HepG2 (cell line): ENCODE data around the gene HDDC3. TPM values are rescaled to one million over a fixed set of nuclear protein-coding genes. Genes with fewer than 3 reads are reported as not detected.
A peak's percentile ranks its signal among the peaks of the same experiment; 100 is the strongest.

ENCODE experiments used
- AKAP8 ChIP-seq: sonication (generic); formaldehyde crosslinking; IDR thresholded peaks from 2 replicates; pipeline ENCODE4 v1.5.1; 2020; ENCODE audit warnings: mild to moderate bottlenecking, missing genetic modification reagents
- FOXO1 ChIP-seq: sonication (generic); formaldehyde crosslinking; IDR thresholded peaks from 2 replicates; pipeline ENCODE4 v1.4.0; 2020; ENCODE audit warnings: missing genetic modification reagents
- GATAD1 ChIP-seq: IDR thresholded peaks from 2 replicates; pipeline ENCODE4 v1.6.1; 2016; ENCODE audit warnings: missing genetic modification reagents, missing compliant biosample characterization
- KAT7 ChIP-seq: IDR thresholded peaks from 2 replicates; pipeline ENCODE4 v1.6.1; 2018; ENCODE audit warnings: borderline replicate concordance, missing compliant biosample characterization
- NFIB ChIP-seq: sonication (generic); formaldehyde crosslinking; IDR thresholded peaks from 2 replicates; pipeline ENCODE4 v1.9.0; 2021; ENCODE audit warnings: missing genetic modification reagents, mild to moderate bottlenecking, borderline replicate concordance
- PAX8 ChIP-seq: sonication (generic); formaldehyde crosslinking; IDR thresholded peaks from 2 replicates; pipeline ENCODE4 v1.8.0; 2022; ENCODE audit warnings: mild to moderate bottlenecking, missing genetic modification reagents, borderline replicate concordance
- RXRA ChIP-seq: sonication (generic); formaldehyde crosslinking; IDR thresholded peaks from 2 replicates; pipeline ENCODE4 v1.5.1; 2020; ENCODE audit warnings: missing genetic modification reagents
- SP5 ChIP-seq: IDR thresholded peaks from 2 replicates; pipeline ENCODE4 v1.6.1; 2016; ENCODE audit warnings: low read depth, borderline replicate concordance
- SUZ12 ChIP-seq: fragments of 150-350 bp; IDR thresholded peaks from 2 replicates; pipeline ENCODE4 v1.6.1; 2014; ENCODE audit warnings: low read depth, low read length
- TARDBP ChIP-seq: sonication (generic); formaldehyde crosslinking; IDR thresholded peaks from 2 replicates; pipeline ENCODE4 v1.8.0; 2022; ENCODE audit warnings: mild to moderate bottlenecking, missing genetic modification reagents
- U2AF2 ChIP-seq: fragments of 200-400 bp; formaldehyde crosslinking; IDR thresholded peaks from 2 replicates; pipeline ENCODE4 v1.6.1; 2017; ENCODE audit warnings: low read depth, mild to moderate bottlenecking, low read length
- XRCC5 ChIP-seq: fragments of 200-400 bp; formaldehyde crosslinking; optimal IDR thresholded peaks from 2 replicates; pipeline ENCODE3; 2017; ENCODE audit warnings: mild to moderate bottlenecking, low read length
- ZFP90 ChIP-seq: sonication (generic); formaldehyde crosslinking; IDR thresholded peaks from 2 replicates; pipeline ENCODE4 v1.8.0; 2022; ENCODE audit warnings: missing genetic modification reagents, mild to moderate bottlenecking, inconsistent platforms, borderline replicate concordance
- ZMYM3 ChIP-seq: sonication (generic); formaldehyde crosslinking; IDR thresholded peaks from 2 replicates; pipeline ENCODE4 v1.5.1; 2020; ENCODE audit warnings: mild to moderate bottlenecking, missing genetic modification reagents
- ZNF263 ChIP-seq: sonication (generic); formaldehyde crosslinking; IDR thresholded peaks from 2 replicates; pipeline ENCODE4 v1.4.0; 2020; ENCODE audit warnings: missing genetic modification reagents
- ZNF781 ChIP-seq: sonication (generic); formaldehyde crosslinking; IDR thresholded peaks from 2 replicates; pipeline ENCODE4 v1.5.1; 2020; ENCODE audit warnings: borderline replicate concordance, mild to moderate bottlenecking, missing genetic modification reagents; ENCODE audit errors: not compliant biosample characterization
- polyA plus RNA-seq, 8 experiments: library from polyadenylated mRNA; depleted of rRNA in 3 of 8; stranded (reverse) in 7 of 8; unstranded in 1 of 8; fragments of >200 nt; fragmentation: Illumina TruSeq in 4 of 8; extraction: Trizol in 4 of 8; gene quantifications; 2 replicates each; pipeline versions ENCODE4 v1.2.1 to v1.2.3, GENCODE V29; 2011 to 2016; ENCODE audit warnings: low read depth in 4 of 8, missing spikeins in 1 of 8, mixed read lengths in 1 of 8; ENCODE audit not compliant: insufficient read depth in 1 of 8
- total RNA-seq, 5 experiments: library from RNA; depleted of rRNA; stranded (reverse); fragments of >200 nt; fragmentation: Illumina TruSeq; extraction: Trizol; gene quantifications; 2 replicates each; pipeline ENCODE4 v1.2.3, GENCODE V29; 2016; ENCODE audit warnings: low read depth in 1 of 5
- TF ChIP-seq, protein P1 (sequence below): IDR thresholded peaks from 2 replicates; pipeline ENCODE4 v1.6.1; 2016; ENCODE audit warnings: mild to moderate bottlenecking
- TF ChIP-seq, protein P2 (sequence below): sonication (generic); formaldehyde crosslinking; IDR thresholded peaks from 2 replicates; pipeline ENCODE4 v1.5.1; 2020; ENCODE audit warnings: mild to moderate bottlenecking, missing genetic modification reagents, borderline replicate concordance
- TF ChIP-seq, protein P3 (sequence below): sonication (generic); formaldehyde crosslinking; IDR thresholded peaks from 2 replicates; pipeline ENCODE4 v1.4.0; 2020; ENCODE audit warnings: mild to moderate bottlenecking, missing genetic modification reagents
- TF ChIP-seq, protein P4 (sequence below): sonication (generic); formaldehyde crosslinking; IDR thresholded peaks from 2 replicates; pipeline ENCODE4 v1.8.1; 2023; ENCODE audit warnings: mild to moderate bottlenecking, missing genetic modification reagents
- TF ChIP-seq, protein P5 (sequence below): sonication (generic); formaldehyde crosslinking; IDR thresholded peaks from 2 replicates; pipeline ENCODE4 v1.5.1; 2020; ENCODE audit warnings: mild to moderate bottlenecking, moderate library complexity, missing genetic modification reagents
- TF ChIP-seq, protein P6 (sequence below): IDR thresholded peaks from 2 replicates; pipeline ENCODE4 v1.6.1; 2016; ENCODE audit warnings: missing genetic modification reagents, missing compliant biosample characterization

The HDDC3 gene
- total and polyA plus RNA-seq, 2 of the 13 experiments (the other 11 are each of a cell fraction or from before 2014, with no cell fraction given), result 18.7 to 28.3 TPM

DNA sequence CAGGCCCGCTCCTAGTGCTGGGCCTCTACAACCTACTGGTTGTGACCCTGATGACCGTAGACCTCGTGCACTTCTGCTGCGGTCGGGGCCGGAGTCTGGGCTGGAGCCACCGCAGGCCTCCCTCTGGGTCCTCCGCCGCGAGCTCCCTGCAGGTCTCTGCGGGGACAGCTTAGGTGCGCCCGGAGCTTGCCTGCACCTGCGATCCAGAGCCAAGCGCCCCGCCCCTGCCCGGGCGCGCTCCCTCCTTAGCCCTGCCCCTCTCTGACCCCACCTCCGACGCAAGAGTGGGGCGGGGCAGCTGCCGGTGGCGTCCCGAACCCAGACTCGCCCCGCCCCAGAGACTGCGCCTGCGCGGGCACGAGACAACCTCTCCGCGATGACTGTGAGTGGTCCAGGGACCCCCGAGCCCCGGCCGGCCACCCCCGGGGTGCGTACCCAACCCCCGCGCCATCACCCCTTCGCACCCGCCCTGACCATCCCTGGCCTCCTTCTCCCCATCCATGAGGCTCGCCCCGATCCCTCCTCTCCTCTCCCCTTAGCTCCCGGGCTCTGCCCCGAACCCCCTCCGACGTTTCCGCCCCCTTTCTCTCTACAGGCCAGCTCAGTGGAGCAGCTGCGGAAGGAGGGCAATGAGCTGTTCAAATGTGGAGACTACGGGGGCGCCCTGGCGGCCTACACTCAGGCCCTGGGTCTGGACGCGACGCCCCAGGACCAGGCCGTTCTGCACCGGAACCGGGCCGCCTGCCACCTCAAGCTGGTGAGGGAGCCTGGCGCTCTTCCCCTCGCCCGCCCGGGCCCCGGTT lies 2.8 kb upstream of the HDDC3 start, which contains the start of gene UNC45A (continued):
- TF ChIP-seq SUZ12 (no peak), RXRA (no peak), XRCC5 (no peak), ZNF781 (CRISPR knock-in tag) (no peak), TARDBP (CRISPR knock-in tag) (no peak; the same call in 1 of the 2 replicates), KAT7 (CRISPR knock-in tag) (no peak), ZNF263 (no peak), PAX8 (CRISPR knock-in tag) (no peak), ZMYM3 (CRISPR knock-in tag) (no peak), FOXO1 (no peak), NFIB (CRISPR knock-in tag) (no peak), AKAP8 (CRISPR knock-in tag) (no peak), SP5 (CRISPR knock-in tag) (peak; percentile 84), U2AF2 (no peak), GATAD1 (CRISPR knock-in tag) (0 out of 2 replicates have a peak, but pooled peaks have one; percentile 29), ZFP90 (CRISPR knock-in tag) (no peak)
- TF ChIP-seq, protein P1, sequence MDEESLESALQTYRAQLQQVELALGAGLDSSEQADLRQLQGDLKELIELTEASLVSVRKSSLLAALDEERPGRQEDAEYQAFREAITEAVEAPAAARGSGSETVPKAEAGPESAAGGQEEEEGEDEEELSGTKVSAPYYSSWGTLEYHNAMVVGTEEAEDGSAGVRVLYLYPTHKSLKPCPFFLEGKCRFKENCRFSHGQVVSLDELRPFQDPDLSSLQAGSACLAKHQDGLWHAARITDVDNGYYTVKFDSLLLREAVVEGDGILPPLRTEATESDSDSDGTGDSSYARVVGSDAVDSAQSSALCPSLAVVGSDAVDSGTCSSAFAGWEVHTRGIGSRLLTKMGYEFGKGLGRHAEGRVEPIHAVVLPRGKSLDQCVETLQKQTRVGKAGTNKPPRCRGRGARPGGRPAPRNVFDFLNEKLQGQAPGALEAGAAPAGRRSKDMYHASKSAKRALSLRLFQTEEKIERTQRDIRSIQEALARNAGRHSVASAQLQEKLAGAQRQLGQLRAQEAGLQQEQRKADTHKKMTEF (CRISPR knock-in tag), result no peak
- TF ChIP-seq, protein P2, sequence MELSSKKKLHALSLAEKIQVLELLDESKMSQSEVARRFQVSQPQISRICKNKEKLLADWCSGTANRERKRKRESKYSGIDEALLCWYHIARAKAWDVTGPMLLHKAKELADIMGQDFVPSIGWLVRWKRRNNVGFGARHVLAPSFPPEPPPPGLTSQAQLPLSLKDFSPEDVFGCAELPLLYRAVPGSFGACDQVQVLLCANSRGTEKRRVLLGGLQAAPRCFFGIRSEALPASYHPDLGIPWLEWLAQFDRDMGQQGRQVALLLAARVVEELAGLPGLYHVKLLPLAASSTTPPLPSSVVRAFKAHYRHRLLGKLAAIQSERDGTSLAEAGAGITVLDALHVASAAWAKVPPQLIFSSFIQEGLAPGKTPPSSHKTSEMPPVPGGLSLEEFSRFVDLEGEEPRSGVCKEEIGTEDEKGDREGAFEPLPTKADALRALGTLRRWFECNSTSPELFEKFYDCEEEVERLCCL, result no peak
- TF ChIP-seq, protein P3, sequence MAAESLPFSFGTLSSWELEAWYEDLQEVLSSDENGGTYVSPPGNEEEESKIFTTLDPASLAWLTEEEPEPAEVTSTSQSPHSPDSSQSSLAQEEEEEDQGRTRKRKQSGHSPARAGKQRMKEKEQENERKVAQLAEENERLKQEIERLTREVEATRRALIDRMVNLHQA (CRISPR knock-in tag), result no peak
- TF ChIP-seq, protein P4, sequence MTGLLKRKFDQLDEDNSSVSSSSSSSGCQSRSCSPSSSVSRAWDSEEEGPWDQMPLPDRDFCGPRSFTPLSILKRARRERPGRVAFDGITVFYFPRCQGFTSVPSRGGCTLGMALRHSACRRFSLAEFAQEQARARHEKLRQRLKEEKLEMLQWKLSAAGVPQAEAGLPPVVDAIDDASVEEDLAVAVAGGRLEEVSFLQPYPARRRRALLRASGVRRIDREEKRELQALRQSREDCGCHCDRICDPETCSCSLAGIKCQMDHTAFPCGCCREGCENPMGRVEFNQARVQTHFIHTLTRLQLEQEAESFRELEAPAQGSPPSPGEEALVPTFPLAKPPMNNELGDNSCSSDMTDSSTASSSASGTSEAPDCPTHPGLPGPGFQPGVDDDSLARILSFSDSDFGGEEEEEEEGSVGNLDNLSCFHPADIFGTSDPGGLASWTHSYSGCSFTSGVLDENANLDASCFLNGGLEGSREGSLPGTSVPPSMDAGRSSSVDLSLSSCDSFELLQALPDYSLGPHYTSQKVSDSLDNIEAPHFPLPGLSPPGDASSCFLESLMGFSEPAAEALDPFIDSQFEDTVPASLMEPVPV (CRISPR knock-in tag), result no peak
- TF ChIP-seq, protein P5, sequence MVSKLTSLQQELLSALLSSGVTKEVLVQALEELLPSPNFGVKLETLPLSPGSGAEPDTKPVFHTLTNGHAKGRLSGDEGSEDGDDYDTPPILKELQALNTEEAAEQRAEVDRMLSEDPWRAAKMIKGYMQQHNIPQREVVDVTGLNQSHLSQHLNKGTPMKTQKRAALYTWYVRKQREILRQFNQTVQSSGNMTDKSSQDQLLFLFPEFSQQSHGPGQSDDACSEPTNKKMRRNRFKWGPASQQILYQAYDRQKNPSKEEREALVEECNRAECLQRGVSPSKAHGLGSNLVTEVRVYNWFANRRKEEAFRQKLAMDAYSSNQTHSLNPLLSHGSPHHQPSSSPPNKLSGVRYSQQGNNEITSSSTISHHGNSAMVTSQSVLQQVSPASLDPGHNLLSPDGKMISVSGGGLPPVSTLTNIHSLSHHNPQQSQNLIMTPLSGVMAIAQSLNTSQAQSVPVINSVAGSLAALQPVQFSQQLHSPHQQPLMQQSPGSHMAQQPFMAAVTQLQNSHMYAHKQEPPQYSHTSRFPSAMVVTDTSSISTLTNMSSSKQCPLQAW, result 0 out of 2 replicates have a peak, but pooled peaks have one; percentile 63
- TF ChIP-seq, protein P6, sequence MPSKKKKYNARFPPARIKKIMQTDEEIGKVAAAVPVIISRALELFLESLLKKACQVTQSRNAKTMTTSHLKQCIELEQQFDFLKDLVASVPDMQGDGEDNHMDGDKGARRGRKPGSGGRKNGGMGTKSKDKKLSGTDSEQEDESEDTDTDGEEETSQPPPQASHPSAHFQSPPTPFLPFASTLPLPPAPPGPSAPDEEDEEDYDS, result peak; percentile 87
